Subcutaneous adipose tissue (tissue), 4 donors: ENCODE measurements around the gene FBP1. TPM values are rescaled to one million over a fixed set of nuclear protein-coding genes. Genes with fewer than 3 reads are reported as not detected.

ENCODE experiments used
- total RNA-seq, 4 donors: library from RNA; depleted of rRNA; stranded (reverse); fragments of >200 nt; gene quantifications; one replicate each; pipeline ENCODE4 v1.1.0, GENCODE V29; 2016
- TF ChIP-seq, protein P1 (sequence below): fragments of 450-650 bp; IDR thresholded peaks from one replicate; pipeline ENCODE4 v1.5.1; 2016; ENCODE audit warnings: low read depth, mild to moderate bottlenecking, control low read depth, antibody characterized with exemption, moderate library complexity

FBP1 gene
- total RNA-seq: 100 to 1,000 TPM in 1 of 4 donors, 10 to 100 TPM in 2, 1 to 10 TPM in 1; 6.6 to 160 (median 16.2) TPM

- TF ChIP-seq, protein P1, sequence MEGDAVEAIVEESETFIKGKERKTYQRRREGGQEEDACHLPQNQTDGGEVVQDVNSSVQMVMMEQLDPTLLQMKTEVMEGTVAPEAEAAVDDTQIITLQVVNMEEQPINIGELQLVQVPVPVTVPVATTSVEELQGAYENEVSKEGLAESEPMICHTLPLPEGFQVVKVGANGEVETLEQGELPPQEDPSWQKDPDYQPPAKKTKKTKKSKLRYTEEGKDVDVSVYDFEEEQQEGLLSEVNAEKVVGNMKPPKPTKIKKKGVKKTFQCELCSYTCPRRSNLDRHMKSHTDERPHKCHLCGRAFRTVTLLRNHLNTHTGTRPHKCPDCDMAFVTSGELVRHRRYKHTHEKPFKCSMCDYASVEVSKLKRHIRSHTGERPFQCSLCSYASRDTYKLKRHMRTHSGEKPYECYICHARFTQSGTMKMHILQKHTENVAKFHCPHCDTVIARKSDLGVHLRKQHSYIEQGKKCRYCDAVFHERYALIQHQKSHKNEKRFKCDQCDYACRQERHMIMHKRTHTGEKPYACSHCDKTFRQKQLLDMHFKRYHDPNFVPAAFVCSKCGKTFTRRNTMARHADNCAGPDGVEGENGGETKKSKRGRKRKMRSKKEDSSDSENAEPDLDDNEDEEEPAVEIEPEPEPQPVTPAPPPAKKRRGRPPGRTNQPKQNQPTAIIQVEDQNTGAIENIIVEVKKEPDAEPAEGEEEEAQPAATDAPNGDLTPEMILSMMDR: no peak
These were observed at the start of gene FBP1 for GRCh38 chr9:94639061-94639998. Gene FBP1 (minus strand): TSS chr9:94639518. CDS start chr9:94639310, 208 bp downstream.

DNA sequence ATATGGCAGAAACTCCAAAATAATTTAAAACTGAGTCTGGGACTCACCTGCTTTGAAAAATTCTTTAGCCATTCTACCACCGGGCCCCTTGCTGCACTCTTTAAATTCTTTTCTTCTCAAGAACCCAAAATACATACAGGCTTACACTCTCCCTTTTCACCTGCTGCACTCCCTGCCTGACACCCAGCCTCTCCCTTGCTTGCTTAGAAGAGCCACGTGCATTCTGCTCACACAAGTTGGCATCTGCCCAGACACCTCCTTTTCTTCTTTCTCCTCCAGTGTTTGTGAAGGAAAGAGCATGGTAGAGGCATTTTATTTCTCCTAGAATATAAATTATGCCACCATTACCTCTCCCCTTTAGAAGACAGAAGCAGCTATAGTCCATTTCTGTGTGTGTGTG, 48.1 kb upstream of the FBP1 start:
- TF ChIP-seq, protein P1: no peak

- TF ChIP-seq, protein P1: no peak
These were observed 46.0 kb upstream of the FBP1 start for GRCh38 chr9:94685359-94685758.

DNA sequence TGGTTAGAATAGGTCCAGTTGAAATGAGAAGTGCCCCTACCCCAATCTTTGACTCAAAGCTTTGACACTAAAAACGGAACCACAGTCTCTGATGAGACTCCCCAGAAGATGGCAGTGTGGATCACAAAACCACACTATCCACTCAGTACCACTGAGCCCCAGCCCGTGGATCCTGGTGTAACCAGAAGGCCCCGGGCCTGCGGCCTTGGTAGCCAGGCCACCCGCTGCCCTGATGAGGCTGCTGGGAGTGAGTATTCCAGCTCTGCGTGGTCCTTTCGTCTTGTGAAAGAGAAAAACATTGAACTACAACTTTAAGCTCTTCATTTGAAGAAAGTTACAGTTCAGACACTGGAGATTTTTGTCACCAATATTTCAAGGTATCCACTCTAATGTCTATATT, 42.2 kb upstream of the FBP1 start:
- TF ChIP-seq, protein P1: no peak

- TF ChIP-seq, protein P1: no peak
These were observed 41.3 kb upstream of the FBP1 start for GRCh38 chr9:94680621-94681020.

- TF ChIP-seq, protein P1: no peak
These were observed 40.7 kb upstream of the FBP1 start for GRCh38 chr9:94680020-94680419.

- TF ChIP-seq, protein P1: no peak
These were observed 40.3 kb upstream of the FBP1 start for GRCh38 chr9:94679587-94679986.
